ENCODE results near the gene ELMO1. TPM values are rescaled to one million over a fixed set of nuclear protein-coding genes. Genes with fewer than 3 reads are reported as not detected.

The ELMO1 gene
- polyA plus RNA-seq, 1 donor (not counting 4 experiments of a cell fraction or from before 2014, with no cell fraction given) = not detected

DNA sequence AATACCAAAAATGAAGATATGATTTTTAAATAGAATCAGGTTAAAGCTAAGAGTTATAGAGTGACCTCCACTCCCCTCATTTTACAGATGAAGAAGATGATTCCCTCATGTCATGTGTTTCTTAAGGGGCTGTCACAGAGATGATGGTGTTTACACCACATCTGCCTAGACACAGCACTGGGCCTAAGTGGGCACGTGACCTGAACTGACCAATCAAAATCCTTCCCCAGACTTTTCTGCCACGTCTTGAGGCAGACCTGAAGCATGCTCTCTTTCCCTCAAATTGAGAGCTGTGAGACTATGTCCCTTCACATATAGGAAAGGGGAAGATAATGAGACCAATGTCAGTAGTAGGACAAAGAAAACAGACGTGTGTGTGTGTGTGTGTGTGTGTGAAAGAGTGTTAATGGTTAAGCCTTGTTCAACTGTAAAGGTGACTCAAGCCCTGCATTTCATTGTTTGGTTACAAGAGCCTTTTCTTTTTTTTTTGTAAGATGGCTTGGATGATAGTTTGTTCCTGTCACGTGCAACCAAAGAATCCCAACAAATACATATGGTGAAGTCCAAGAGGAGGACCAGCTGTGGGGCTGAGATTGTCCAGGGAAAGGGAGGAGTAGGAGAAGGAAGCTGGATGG lies 551.6 kb downstream of the ELMO1 start:
- no peak for FAIRE-seq
- no peaks in the 10 kb centered on the region for H3K4me1 ChIP-seq (ENCODE audit: control insufficient read depth, extremely low read depth, insufficient read depth, low read length)
- H4K20me1 ChIP-seq (ENCODE audit: control insufficient read depth, extremely low read depth, insufficient read depth, low read length) = no peaks in the 10 kb centered on the region
- TF ChIP-seq CTCF (optimal IDR thresholded peaks at IDR 0.05 in 1 of 3, IDR thresholded peaks at IDR 0.05 in 1 of 3, conservative IDR thresholded peaks at IDR 0.05 in 1 of 3; ENCODE audit: extremely low read depth in 1 of 3, insufficient read depth in 2 of 3, low read length in 3 of 3) (no peak), EZH2 (IDR thresholded peaks at IDR 0.05; ENCODE audit: low read length) (no peak)
- H2AFZ ChIP-seq (ENCODE audit: control insufficient read depth, low read length) = no peak overlapping the region
- H3K4me2 ChIP-seq (ENCODE audit: control insufficient read depth, extremely low read depth, insufficient read depth, low read depth, low read length) = no peak overlapping the region
- no peaks in the 10 kb centered on the region for H3K9me3 ChIP-seq (ENCODE audit: control insufficient read depth, low read depth, low read length)
- no peaks in the 10 kb centered on the region for H3K27me3 ChIP-seq (ENCODE audit: control insufficient read depth, extremely low read depth, insufficient read depth, low read length)
- H3K9ac ChIP-seq (ENCODE audit: control insufficient read depth, extremely low read depth, insufficient read depth, low read length) = no peak overlapping the region
- dilution Hi-C loops (cut with MboI; ENCODE audit: extremely low pct_ligation_motif_present, low sequenced_read_pairs) = no loop called here
- DNase-seq (ENCODE audit: low read depth, low spot score) = no peak
- H3K4me3 ChIP-seq (ENCODE audit: control insufficient read depth in 2 of 3, extremely low read depth in 1 of 3, insufficient read depth in 2 of 3, low read depth in 1 of 3, low read length in 3 of 3) = no peak overlapping the region
- no peaks in the 10 kb centered on the region for H3K79me2 ChIP-seq (ENCODE audit: control insufficient read depth, insufficient read depth, low read length)
- H3K27ac ChIP-seq (ENCODE audit: control insufficient read depth, insufficient read depth, low read length) = no peak overlapping the region
- no peaks in the 10 kb centered on the region for H3K9me1 ChIP-seq (ENCODE audit: control insufficient read depth, extremely low read depth, insufficient read depth, low read length)
- H3K36me3 ChIP-seq (ENCODE audit: control insufficient read depth in 2 of 2, extremely low read depth in 1 of 2, insufficient read depth in 2 of 2, low read length in 2 of 2) = no peaks in the 10 kb centered on the region

GRCh38 chr7:36896418-36896817 lies 552.2 kb downstream of the ELMO1 start:
- H3K4me3 ChIP-seq (ENCODE audit: control insufficient read depth in 2 of 3, extremely low read depth in 1 of 3, insufficient read depth in 2 of 3, low read depth in 1 of 3, low read length in 3 of 3) = no peak overlapping the region
- no peak overlapping the region for H3K27ac ChIP-seq (ENCODE audit: control insufficient read depth, insufficient read depth, low read length)
- H3K36me3 ChIP-seq (ENCODE audit: control insufficient read depth in 2 of 2, extremely low read depth in 1 of 2, insufficient read depth in 2 of 2, low read length in 2 of 2) = no peaks in the 10 kb centered on the region
- DNase-seq (ENCODE audit: low read depth, low spot score) (no peak), FAIRE-seq (no peak)
- H3K27me3 ChIP-seq (ENCODE audit: control insufficient read depth, extremely low read depth, insufficient read depth, low read length) = no peaks in the 10 kb centered on the region
- no peaks in the 10 kb centered on the region for H3K4me1 ChIP-seq (ENCODE audit: control insufficient read depth, extremely low read depth, insufficient read depth, low read length)
- no peak overlapping the region for H3K9ac ChIP-seq (ENCODE audit: control insufficient read depth, extremely low read depth, insufficient read depth, low read length)
- no peaks in the 10 kb centered on the region for H3K9me1 ChIP-seq (ENCODE audit: control insufficient read depth, extremely low read depth, insufficient read depth, low read length)
- TF ChIP-seq CTCF (optimal IDR thresholded peaks at IDR 0.05 in 1 of 3, IDR thresholded peaks at IDR 0.05 in 1 of 3, conservative IDR thresholded peaks at IDR 0.05 in 1 of 3; ENCODE audit: extremely low read depth in 1 of 3, insufficient read depth in 2 of 3, low read length in 3 of 3) = no peak
- no peak for TF ChIP-seq EZH2 (IDR thresholded peaks at IDR 0.05; ENCODE audit: low read length)
- no peaks in the 10 kb centered on the region for H3K79me2 ChIP-seq (ENCODE audit: control insufficient read depth, insufficient read depth, low read length)
- no peaks in the 10 kb centered on the region for H4K20me1 ChIP-seq (ENCODE audit: control insufficient read depth, extremely low read depth, insufficient read depth, low read length)
- dilution Hi-C loops (cut with MboI; ENCODE audit: extremely low pct_ligation_motif_present, low sequenced_read_pairs) = no loop called here
- H3K9me3 ChIP-seq (ENCODE audit: control insufficient read depth, low read depth, low read length) = no peaks in the 10 kb centered on the region
- H3K4me2 ChIP-seq (ENCODE audit: control insufficient read depth, extremely low read depth, insufficient read depth, low read depth, low read length) = no peak overlapping the region
- no peak overlapping the region for H2AFZ ChIP-seq (ENCODE audit: control insufficient read depth, low read length)

Measured in keratinocyte (primary cell).